IPS-18c (cell line): ENCODE data around the gene MED15.

Experiments used
- H3K4me3 ChIP-seq: 2 replicates; pipeline ENCODE4 v1.7.0; 2013; ENCODE audit warnings: low read depth, mild to moderate bottlenecking, low read length, moderate library complexity; ENCODE audit not compliant: insufficient read depth
- H3K9me3 ChIP-seq: one replicate; pipeline ENCODE4 v1.6.1; 2013; ENCODE audit warnings: mild to moderate bottlenecking, low read length, moderate library complexity; ENCODE audit not compliant: control insufficient read depth, insufficient read depth

MED15 gene

DNA sequence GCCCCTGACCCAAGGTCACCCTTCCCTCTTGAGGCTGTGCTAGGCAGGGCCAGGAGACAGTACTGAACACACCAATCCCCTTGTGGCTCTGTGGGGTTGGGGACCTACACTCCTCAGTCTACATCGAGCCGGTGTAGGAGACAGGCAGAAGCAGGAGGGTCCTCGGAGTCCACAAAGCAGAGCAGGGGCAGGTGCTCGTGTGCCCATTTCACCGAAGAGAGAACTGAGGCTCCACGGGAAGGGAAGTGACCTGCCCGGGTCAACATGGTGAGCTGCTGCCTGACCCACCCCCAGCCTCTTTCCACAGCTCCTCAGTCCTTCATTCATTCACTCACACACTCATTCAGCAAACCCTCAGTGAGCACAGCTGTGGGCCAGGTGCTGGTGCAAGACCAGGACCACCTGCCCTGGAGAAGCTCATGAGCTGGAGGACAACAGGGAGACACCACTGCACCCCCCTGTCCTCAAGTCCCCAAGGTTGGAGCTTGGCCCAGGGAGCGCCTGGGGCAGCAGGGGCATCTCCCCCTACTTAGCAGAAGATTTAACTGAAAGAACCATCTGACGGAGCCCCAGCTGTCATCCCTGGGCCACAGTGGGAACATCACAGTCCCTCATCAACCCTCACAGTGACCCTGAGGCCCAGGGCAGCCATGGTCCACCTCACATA, 127.3 kb downstream of the MED15 start:
- H3K4me3 ChIP-seq, result no peak overlapping the region
- no peaks in the 10 kb centered on the region for H3K9me3 ChIP-seq

DNA sequence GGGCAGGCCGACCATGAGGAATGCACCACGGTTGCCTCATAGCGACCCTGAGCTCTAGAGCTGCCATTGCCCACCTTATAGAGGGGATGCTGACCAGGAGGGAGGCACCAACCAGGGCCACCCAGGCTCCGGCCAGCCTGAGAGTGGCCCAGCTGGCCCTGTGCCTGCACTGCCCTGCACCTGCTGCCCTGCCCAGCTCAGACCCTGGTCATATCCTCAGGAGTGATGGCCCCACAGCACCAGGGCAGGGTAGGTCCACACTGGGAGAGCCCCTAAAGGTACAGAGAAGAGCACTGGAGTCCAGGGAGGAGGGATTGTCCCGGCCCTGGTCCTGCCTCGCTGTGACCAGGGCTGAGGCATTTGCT, 127.8 kb downstream of the MED15 start:
- no peaks in the 10 kb centered on the region for H3K9me3 ChIP-seq

DNA sequence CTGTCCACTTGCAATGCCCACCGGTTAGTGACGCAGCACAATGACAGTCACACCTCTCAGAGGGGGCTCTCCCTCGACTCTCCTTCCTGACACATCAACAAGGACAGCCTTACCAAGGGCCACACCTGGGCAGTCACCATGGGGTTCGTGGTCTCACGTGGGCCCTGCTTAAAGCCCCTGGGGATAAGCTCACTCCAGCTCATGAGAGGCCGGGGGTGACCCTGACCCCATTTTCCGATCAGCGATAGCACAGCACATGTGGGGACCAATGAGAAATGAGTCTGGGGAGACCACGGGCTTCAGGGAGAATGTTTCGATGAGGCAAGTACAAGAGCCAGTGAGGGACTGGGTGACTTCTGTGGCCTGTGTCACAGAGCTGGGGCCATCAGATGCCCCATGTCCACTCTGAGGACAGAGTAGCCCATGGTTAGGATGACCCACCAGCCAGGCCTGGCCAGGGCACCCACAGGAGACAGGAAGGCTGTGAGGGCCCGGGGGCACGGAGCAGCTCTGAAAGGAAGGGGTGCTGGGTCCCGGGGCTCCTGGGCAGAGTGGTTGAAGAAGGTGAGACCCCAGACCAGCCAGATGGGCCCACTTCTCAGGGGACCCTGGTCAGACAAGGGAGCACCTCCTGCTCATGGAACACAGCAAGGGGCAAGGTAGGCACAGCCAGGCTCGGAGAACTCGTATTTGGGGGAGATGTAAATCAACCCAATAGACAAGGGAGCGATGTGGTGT, 128.8 kb downstream of the MED15 start:
- no peak overlapping the region for H3K4me3 ChIP-seq
- H3K9me3 ChIP-seq, result no peaks in the 10 kb centered on the region

More for the DNA sequence above, 127.8 kb downstream of the MED15 start:
- H3K4me3 ChIP-seq, result no peak overlapping the region

DNA sequence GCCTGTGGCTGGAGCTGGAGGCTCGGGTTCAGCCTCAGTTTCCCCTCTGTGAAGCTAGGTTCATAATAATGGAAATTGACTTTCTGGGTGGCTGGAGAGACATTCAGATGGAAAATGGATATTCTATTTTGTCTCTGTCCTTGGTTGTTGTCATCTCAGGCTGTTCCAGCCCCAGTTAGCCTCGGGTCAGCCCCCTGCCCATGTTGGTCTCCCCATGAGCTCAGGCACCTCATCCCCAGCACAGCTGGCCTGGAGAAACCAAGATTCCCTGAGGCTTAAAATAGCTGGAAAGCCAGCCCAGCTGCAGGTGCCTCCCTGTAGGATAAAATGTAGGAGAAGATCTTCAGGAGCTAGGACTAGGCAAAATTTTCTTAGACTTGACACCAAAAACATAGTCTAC, 129.5 kb downstream of the MED15 start:
- no peak overlapping the region for H3K4me3 ChIP-seq

More for the DNA sequence above, 129.5 kb downstream of the MED15 start:
- H3K9me3 ChIP-seq, result no peaks in the 10 kb centered on the region
